ENCODE results near the gene ANXA11. TPM values are rescaled to one million over a fixed set of nuclear protein-coding genes. Genes with fewer than 3 reads are reported as not detected.
A peak's percentile ranks its signal among the peaks of the same experiment; 100 is the strongest.

ANXA11 gene
- total and polyA plus RNA-seq, 9 of the 15 experiments (the other 6 are each of a cell fraction or from before 2014, with no cell fraction given) = 43.6 to 212 (median 109) TPM

- 0 out of 4 replicates have a peak overlapping the region, but pooled peaks of 1 of the 2 experiments have one; percentile 32 for H3K9ac ChIP-seq (ENCODE audit: insufficient read depth in 1 of 2, low read depth in 2 of 2, low read length in 2 of 2)
- no peaks in the 10 kb centered on the region for H3K27me3 ChIP-seq (ENCODE audit: control insufficient read depth in 2 of 2, insufficient read depth in 2 of 2, low read length in 2 of 2)
- H3K4me1 ChIP-seq (replicated peaks in 1 of 2; ENCODE audit: control insufficient read depth in 2 of 2, insufficient read depth in 2 of 2, low read length in 2 of 2) = peaks cover 0 to 17% of the 10 kb centered on the region in 2 experiments; a peak in 3 of 5 replicates
- WGBS (ENCODE audit: insufficient coverage, low coverage, missing lambda C conversion rate) = 93% methylated on average over 25 of the region's 28 CpGs
- H3K4me2 ChIP-seq (ENCODE audit: insufficient read depth, low read length) = no peak overlapping the region
- CTCF ChIA-PET (ENCODE audit: low intra/inter-chr PET ratio) = interaction anchor here (0.6 kb wide), 1 partner anchor 56 kb away, joined by 3 read pairs; no protein-coding TSS in a partner anchor
- TF ChIP-seq ZNF551 (CRISPR knock-in tag; IDR thresholded peaks at IDR 0.05) = no peak
- TF ChIP-seq POLR2G (IDR thresholded peaks at IDR 0.05; ENCODE audit: low read depth, low read length) = 0 out of 2 replicates have a peak, but pooled peaks have one; percentile 36
- TF ChIP-seq EGR1 (conservative IDR thresholded peaks at IDR 0.05) = no peak
- intact Hi-C loops (cut with micrococcal nuclease) = no loop called here
- in situ Hi-C loops (cut with MboI) = no loop called here
- peaks cover 84% of the 10 kb centered on the region for H3K36me3 ChIP-seq (ENCODE audit: control insufficient read depth, insufficient read depth, low read length)
- H4K20me1 ChIP-seq (replicated peaks; ENCODE audit: control insufficient read depth, insufficient read depth, low read length) = peaks cover 13% of the 10 kb centered on the region; the same call in 1 of the 2 replicates
- H3K4me3 ChIP-seq = no peak overlapping the region
- POLR2A ChIA-PET = interaction anchor here (0.6 to 1.2 kb wide), 3 partner anchors 9 to 35 kb away, joined by 3 to 4 read pairs (median 3); no protein-coding TSS in a partner anchor
- DNase-seq (ENCODE audit: extremely low read depth in 1 of 4, low spot score in 3 of 4) = no peak
- H3K27ac ChIP-seq (ENCODE audit: extremely low read depth, low read depth, low read length) = no peak overlapping the region
- no peak for ATAC-seq
- H3K79me2 ChIP-seq (ENCODE audit: control insufficient read depth, insufficient read depth, low read length) = no peaks in the 10 kb centered on the region
- H3K9me1 ChIP-seq (ENCODE audit: control insufficient read depth, insufficient read depth, low read length) = peaks cover 11% of the 10 kb centered on the region
- no peak overlapping the region for H2AFZ ChIP-seq (ENCODE audit: low read depth, low read length)
- no peaks in the 10 kb centered on the region for H3K9me3 ChIP-seq (replicated peaks; ENCODE audit: control insufficient read depth, insufficient read depth, low read depth, low read length)
- no peak for FAIRE-seq
- BruUV-seq (replicated peaks) = no TSS peak
Measured at GRCh38 chr10:80166581-80167470, 38.5 kb downstream of the ANXA11 start.

GRCh38 chr10:80165173-80165572 lies 40.2 kb downstream of the ANXA11 start:
- FAIRE-seq (peak; percentile 55), DNase-seq (ENCODE audit: extremely low read depth in 1 of 4, low spot score in 3 of 4) (peak in 2 of 4 experiments; percentile 37 to 40), ATAC-seq (peak; percentile 59)
- Histone ChIP-seq H3K9me1 (ENCODE audit: control insufficient read depth, insufficient read depth, low read length) (peaks cover 11% of the 10 kb centered on the region), H3K9ac (ENCODE audit: insufficient read depth in 1 of 2, low read depth in 2 of 2, low read length in 2 of 2) (peak overlapping the region in 1 of 2 experiments; percentile 61; a peak in 2 of 4 replicates), H3K4me2 (ENCODE audit: insufficient read depth, low read length) (no peak overlapping the region), H3K36me3 (ENCODE audit: control insufficient read depth, insufficient read depth, low read length) (peaks cover 88% of the 10 kb centered on the region), H3K27ac (ENCODE audit: extremely low read depth, low read depth, low read length) (no peak overlapping the region), H3K4me3 (no peak overlapping the region), H2AFZ (ENCODE audit: low read depth, low read length) (no peak overlapping the region), H3K4me1 (replicated peaks in 1 of 2; ENCODE audit: control insufficient read depth in 2 of 2, insufficient read depth in 2 of 2, low read length in 2 of 2) (peaks cover 0 to 21% of the 10 kb centered on the region in 2 experiments; a peak in 3 of 5 replicates), H4K20me1 (replicated peaks; ENCODE audit: control insufficient read depth, insufficient read depth, low read length) (peaks cover 13% of the 10 kb centered on the region; the same call in 1 of the 2 replicates), H3K9me3 (replicated peaks; ENCODE audit: control insufficient read depth, insufficient read depth, low read depth, low read length) (no peaks in the 10 kb centered on the region), H3K79me2 (ENCODE audit: control insufficient read depth, insufficient read depth, low read length) (no peaks in the 10 kb centered on the region), H3K27me3 (ENCODE audit: control insufficient read depth in 2 of 2, insufficient read depth in 2 of 2, low read length in 2 of 2) (no peaks in the 10 kb centered on the region)
- intact Hi-C loops (cut with micrococcal nuclease) = no loop called here
- WGBS (ENCODE audit: insufficient coverage, low coverage, missing lambda C conversion rate) = 95% methylated on average over 6 of the region's 7 CpGs
- ChIA-PET CTCF (ENCODE audit: low intra/inter-chr PET ratio) (no interaction called here), POLR2A (interaction anchor here (1.0 kb wide), 1 partner anchor 40 kb away, joined by 3 read pairs; the partner anchor contains the start of gene ANXA11)
- BruUV-seq (replicated peaks) = no TSS peak
- in situ Hi-C loops (cut with MboI) = no loop called here
- peak; percentile 17; the same call in 1 of the 2 replicates for TF ChIP-seq REST (IDR thresholded peaks at IDR 0.05; ENCODE audit: borderline replicate concordance)
- TF ChIP-seq REST (CRISPR knock-in tag; IDR thresholded peaks at IDR 0.05; ENCODE audit: low read depth) = no peak

Measured in K562 (cell line).